GM19193 (cell line): ENCODE results near the gene PPBP.

Experiments
- POLR2A ChIP-seq: IDR thresholded peaks from 4 replicates; pipeline ENCODE4 v1.6.1; 2011; ENCODE audit not compliant: insufficient read depth, insufficient read length; ENCODE audit errors: extremely low read depth

The PPBP gene

GRCh38 chr4:74009307-74009706, 21.3 kb upstream of the PPBP start:
- TF ChIP-seq POLR2A, result no peak

- no peak for TF ChIP-seq POLR2A
Measured at GRCh38 chr4:74006009-74006476, 18.1 kb upstream of the PPBP start.

- TF ChIP-seq POLR2A, result no peak
Measured at GRCh38 chr4:74005528-74005927, 17.5 kb upstream of the PPBP start.

- TF ChIP-seq POLR2A, result no peak
Measured at GRCh38 chr4:74004668-74005067, 16.7 kb upstream of the PPBP start.

GRCh38 chr4:74000301-74000700, 12.3 kb upstream of the PPBP start:
- no peak for TF ChIP-seq POLR2A

GRCh38 chr4:73998040-73999011, 10.3 kb upstream of the PPBP start, which contains the start of gene CXCL5:
Gene CXCL5 (minus strand): TSS chr4:73998677. CDS start chr4:73998581, 96 bp downstream.
- TF ChIP-seq POLR2A, result no peak

GRCh38 chr4:73992050-73992449, 4.1 kb upstream of the PPBP start:
- TF ChIP-seq POLR2A, result no peak

GRCh38 chr4:73991742-73992000, 3.7 kb upstream of the PPBP start:
- no peak for TF ChIP-seq POLR2A

GRCh38 chr4:73990988-73991741, 3.2 kb upstream of the PPBP start:
- TF ChIP-seq POLR2A, result no peak

- no peak for TF ChIP-seq POLR2A
Measured at GRCh38 chr4:73989928-73990327, 1.9 kb upstream of the PPBP start.

GRCh38 chr4:73989031-73989430, 1.0 kb upstream of the PPBP start:
- no peak for TF ChIP-seq POLR2A

- no peak for TF ChIP-seq POLR2A
Measured at GRCh38 chr4:73985528-73985852, 2.5 kb downstream of the PPBP start.

- no peak for TF ChIP-seq POLR2A
Measured at GRCh38 chr4:73984736-73985527, 3.1 kb downstream of the PPBP start.

GRCh38 chr4:73979407-73979957, 8.5 kb downstream of the PPBP start:
- no peak for TF ChIP-seq POLR2A

GRCh38 chr4:73978886-73979285, 9.1 kb downstream of the PPBP start:
- no peak for TF ChIP-seq POLR2A

GRCh38 chr4:73976716-73977115, 11.3 kb downstream of the PPBP start:
- no peak for TF ChIP-seq POLR2A

GRCh38 chr4:73976217-73976616, 11.8 kb downstream of the PPBP start:
- TF ChIP-seq POLR2A, result no peak
